COLO668 (cell line): ENCODE results near the gene ADAM8.
A peak's percentile ranks its signal among the peaks of the same experiment; 100 is the strongest.

Experiments used
- DNase-seq: peaks from one replicate; lab custom pipeline; 2025; ENCODE audit not compliant: unreplicated experiment; lab: John Stamatoyannopoulos, UW

The ADAM8 gene

GRCh38 chr10:133214468-133215410, 61.9 kb downstream of the ADAM8 start:
- DNase-seq, result no peak

- no peak for DNase-seq
These were observed 62.8 kb downstream of the ADAM8 start for GRCh38 chr10:133213641-133214467.

- DNase-seq, result peak; percentile 6
These were observed 63.7 kb downstream of the ADAM8 start for GRCh38 chr10:133212853-133213494.
